ENCODE measurements around the gene HPCAL1.
"Not testable (repeated sequence)": the region's sequence is repeated elsewhere in the genome, so short reads cannot be mapped to it uniquely, and the experiment has no call there.

The HPCAL1 gene

GRCh38 chr2:10258726-10259125 is 44.0 kb upstream of the HPCAL1 start:
- Histone ChIP-seq H3K4me3 (ENCODE audit: extremely low read depth, insufficient read depth, low read length, poor library complexity, severe bottlenecking) (no peak overlapping the region), H3K9me3 (ENCODE audit: control insufficient read depth, low read length) (no peaks in the 10 kb centered on the region), H3K4me1 (ENCODE audit: control insufficient read depth, insufficient read depth, low read length, poor library complexity, severe bottlenecking) (no peaks in the 10 kb centered on the region), H3K36me3 (ENCODE audit: control insufficient read depth, insufficient read depth, low read length) (no peaks in the 10 kb centered on the region), H3K27ac (ENCODE audit: low read depth, low read length, severe bottlenecking) (no peak overlapping the region)
- 93 to 100% methylated on average over 1 to 3 of the region's 3 CpGs for WGBS, 2 experiments (ENCODE audit: insufficient coverage in 2 of 2)

DNA sequence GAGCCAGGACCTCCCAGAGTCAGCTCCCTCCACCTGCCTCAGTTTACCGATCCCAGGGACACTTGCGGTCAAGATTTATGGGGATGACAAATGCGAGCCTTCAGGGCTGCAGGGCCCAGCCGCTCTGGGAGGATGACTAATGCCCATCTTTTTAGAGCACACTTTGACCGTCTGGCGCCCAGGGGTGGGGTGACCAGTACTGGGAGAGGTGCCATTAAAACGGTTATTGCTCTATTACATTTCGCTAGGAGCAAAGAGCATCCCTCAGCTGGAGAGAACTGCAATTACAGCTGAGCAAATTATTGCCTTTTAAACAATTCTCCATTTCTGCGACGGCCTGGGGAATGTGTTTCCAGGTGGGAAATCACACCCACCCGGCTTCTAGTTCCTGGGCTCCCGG is 42.6 kb upstream of the HPCAL1 start:
- Histone ChIP-seq H3K4me1 (ENCODE audit: control insufficient read depth, insufficient read depth, low read length, poor library complexity, severe bottlenecking) (no peaks in the 10 kb centered on the region), H3K9me3 (ENCODE audit: control insufficient read depth, low read length) (no peaks in the 10 kb centered on the region), H3K36me3 (ENCODE audit: control insufficient read depth, insufficient read depth, low read length) (no peaks in the 10 kb centered on the region), H3K27ac (ENCODE audit: low read depth, low read length, severe bottlenecking) (no peak overlapping the region), H3K4me3 (ENCODE audit: extremely low read depth, insufficient read depth, low read length, poor library complexity, severe bottlenecking) (no peak overlapping the region)
- WGBS, 2 experiments (ENCODE audit: insufficient coverage in 2 of 2) = 93 to 95% methylated on average over 9 to 11 of the region's 12 CpGs

GRCh38 chr2:10263526-10263925 is 39.2 kb upstream of the HPCAL1 start:
- not testable (repeated sequence) for H3K4me1 ChIP-seq (ENCODE audit: control insufficient read depth, insufficient read depth, low read length, poor library complexity, severe bottlenecking); H3K9me3 ChIP-seq (ENCODE audit: control insufficient read depth, low read length); H3K36me3 ChIP-seq (ENCODE audit: control insufficient read depth, insufficient read depth, low read length); H3K4me3 ChIP-seq (ENCODE audit: extremely low read depth, insufficient read depth, low read length, poor library complexity, severe bottlenecking); H3K27ac ChIP-seq (ENCODE audit: low read depth, low read length, severe bottlenecking)
- WGBS, 2 experiments (ENCODE audit: insufficient coverage in 2 of 2) = no CpG with 5 or more reads among the region's 5 CpGs

DNA sequence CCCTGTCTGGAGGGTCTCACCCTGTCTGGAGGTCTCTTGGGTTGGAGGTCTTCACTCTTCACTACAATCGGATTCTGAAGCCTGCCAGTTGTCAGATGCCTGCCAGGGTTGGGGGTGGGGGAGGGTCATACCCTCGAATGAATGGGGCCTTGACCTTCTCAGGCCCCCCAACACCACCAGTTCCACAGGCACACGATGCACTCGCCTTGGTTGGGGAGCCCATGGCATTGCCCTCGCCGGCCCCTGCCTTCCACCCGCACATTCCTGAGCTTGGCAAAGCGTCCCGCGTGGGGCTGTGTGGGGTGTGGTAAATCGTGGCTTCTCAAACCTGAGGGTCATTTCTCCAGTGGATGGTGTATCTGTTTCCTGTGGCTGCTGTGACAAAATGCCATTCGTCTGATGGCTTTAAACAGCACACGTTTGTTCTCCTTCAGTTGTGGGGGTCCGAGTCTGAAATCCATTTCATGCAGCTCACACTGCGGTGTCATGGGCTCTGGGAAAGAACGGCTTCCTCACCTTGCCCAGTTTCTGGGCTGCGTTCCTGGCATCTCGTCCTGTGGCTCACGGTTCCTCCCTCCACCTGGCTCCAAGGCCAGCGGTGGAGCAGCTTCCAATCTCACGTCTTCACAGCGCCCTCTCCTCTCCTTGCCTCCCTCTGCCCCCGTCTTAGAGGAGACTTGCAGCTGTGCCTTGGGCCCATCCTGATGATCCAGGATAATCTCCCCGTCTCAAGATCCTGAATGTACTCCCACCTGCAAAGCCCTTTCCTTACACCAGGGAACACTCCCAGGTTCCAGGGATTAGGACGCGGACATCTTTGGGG is 38.0 kb upstream of the HPCAL1 start:
- no peaks in the 10 kb centered on the region for H3K4me1 ChIP-seq (ENCODE audit: control insufficient read depth, insufficient read depth, low read length, poor library complexity, severe bottlenecking)
- WGBS, 2 experiments (ENCODE audit: insufficient coverage in 2 of 2) = 91 to 93% methylated on average over 22 to 25 of the region's 26 CpGs
- H3K4me3 ChIP-seq (ENCODE audit: extremely low read depth, insufficient read depth, low read length, poor library complexity, severe bottlenecking) = no peak overlapping the region
- no peaks in the 10 kb centered on the region for H3K36me3 ChIP-seq (ENCODE audit: control insufficient read depth, insufficient read depth, low read length)
- H3K27ac ChIP-seq (ENCODE audit: low read depth, low read length, severe bottlenecking) = no peak overlapping the region
- no peaks in the 10 kb centered on the region for H3K9me3 ChIP-seq (ENCODE audit: control insufficient read depth, low read length)

DNA sequence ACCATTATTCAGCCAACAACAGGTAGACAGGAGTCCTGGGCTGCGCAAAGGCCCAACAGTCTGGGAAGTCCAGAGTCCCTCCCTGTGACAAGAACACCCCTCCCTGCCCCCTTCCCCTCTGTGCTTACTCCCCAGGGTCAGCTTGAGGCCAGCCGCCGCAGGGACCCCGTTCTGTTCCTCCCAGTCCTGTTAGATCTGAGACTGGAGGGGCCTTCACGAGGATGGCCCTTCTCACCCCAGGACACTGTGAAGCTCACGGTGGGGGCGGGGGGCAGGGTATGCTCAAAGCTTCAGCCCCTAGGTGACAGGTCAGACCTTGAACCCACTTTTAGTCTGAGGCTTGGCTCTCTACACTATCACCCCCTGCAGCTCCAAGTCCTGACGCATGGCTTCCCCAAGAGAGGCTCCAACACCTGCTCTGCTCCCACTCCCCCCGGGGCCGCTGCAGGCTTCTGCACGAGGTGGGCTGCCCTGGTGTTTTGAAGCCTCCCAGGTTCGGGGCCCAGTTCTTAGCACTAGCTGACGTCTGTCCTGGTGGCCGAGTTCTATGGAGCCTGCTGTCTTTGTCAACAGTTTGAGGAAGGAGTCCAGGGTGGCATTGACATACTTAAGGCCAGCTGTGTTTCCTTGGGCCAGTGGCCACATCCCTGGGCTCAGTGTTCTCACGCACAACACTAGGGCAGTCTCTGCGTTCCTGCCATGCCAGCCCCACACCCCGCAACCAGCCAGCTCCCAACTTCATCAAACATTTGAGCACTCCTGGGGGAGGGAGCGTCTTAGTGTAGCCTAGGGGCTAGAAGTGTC is 37.2 kb upstream of the HPCAL1 start:
- no peaks in the 10 kb centered on the region for H3K4me1 ChIP-seq (ENCODE audit: control insufficient read depth, insufficient read depth, low read length, poor library complexity, severe bottlenecking)
- WGBS, 2 experiments (ENCODE audit: insufficient coverage in 2 of 2) = 88 to 89% methylated on average over 13 of the region's 18 CpGs
- H3K27ac ChIP-seq (ENCODE audit: low read depth, low read length, severe bottlenecking) = no peak overlapping the region
- no peaks in the 10 kb centered on the region for H3K9me3 ChIP-seq (ENCODE audit: control insufficient read depth, low read length)
- H3K4me3 ChIP-seq (ENCODE audit: extremely low read depth, insufficient read depth, low read length, poor library complexity, severe bottlenecking) = no peak overlapping the region
- no peaks in the 10 kb centered on the region for H3K36me3 ChIP-seq (ENCODE audit: control insufficient read depth, insufficient read depth, low read length)

DNA sequence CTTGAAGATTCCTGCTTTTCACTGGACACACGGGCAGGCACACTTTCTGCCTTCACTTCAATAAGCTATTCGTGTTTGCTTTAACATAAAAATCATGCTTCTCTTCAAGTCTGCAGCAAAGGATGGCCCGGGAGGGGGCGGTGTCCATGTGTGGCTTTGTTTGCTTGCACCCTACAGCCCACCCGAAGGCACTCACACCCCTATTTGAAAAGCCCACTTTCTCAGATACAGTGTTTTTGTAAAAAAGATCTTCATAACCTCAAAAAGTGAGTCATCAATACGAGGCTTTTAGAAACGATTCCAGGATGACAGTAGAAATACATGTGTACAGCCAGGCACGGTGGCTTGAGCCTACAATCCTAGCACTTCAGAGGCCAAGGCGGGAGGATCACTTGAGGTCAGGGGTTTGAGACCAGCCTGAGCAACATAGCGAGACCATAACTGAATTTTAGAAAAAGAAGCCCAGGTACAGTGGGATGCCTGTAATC is 36.5 kb upstream of the HPCAL1 start:
- Histone ChIP-seq H3K9me3 (ENCODE audit: control insufficient read depth, low read length) (no peaks in the 10 kb centered on the region), H3K27ac (ENCODE audit: low read depth, low read length, severe bottlenecking) (no peak overlapping the region), H3K4me3 (ENCODE audit: extremely low read depth, insufficient read depth, low read length, poor library complexity, severe bottlenecking) (no peak overlapping the region), H3K36me3 (ENCODE audit: control insufficient read depth, insufficient read depth, low read length) (no peaks in the 10 kb centered on the region), H3K4me1 (ENCODE audit: control insufficient read depth, insufficient read depth, low read length, poor library complexity, severe bottlenecking) (peaks cover 4% of the 10 kb centered on the region)
- WGBS, 2 experiments (ENCODE audit: insufficient coverage in 2 of 2) = 84 to 96% methylated on average over 9 of the region's 10 CpGs

DNA sequence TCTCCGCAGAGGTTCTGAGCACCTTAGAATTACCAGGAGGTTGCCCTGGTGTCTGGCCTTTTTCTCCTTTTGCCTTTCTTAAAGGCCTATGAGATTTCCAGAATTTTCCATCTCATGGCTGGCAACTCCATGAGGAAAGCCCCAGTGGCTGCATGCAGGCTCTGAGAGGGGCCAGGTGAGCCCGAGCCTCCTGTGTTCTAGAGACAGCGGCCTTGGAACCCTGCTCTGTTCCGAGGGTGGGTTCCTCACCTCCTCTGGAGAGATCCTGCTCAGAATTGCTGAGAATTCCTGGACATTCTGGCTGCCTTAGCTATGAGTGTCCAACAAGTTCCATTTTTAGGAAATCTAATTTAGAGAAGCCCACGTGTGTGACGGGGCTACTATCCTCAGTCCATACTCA is 35.7 kb upstream of the HPCAL1 start:
- H3K27ac ChIP-seq (ENCODE audit: low read depth, low read length, severe bottlenecking) = no peak overlapping the region
- no peaks in the 10 kb centered on the region for H3K9me3 ChIP-seq (ENCODE audit: control insufficient read depth, low read length)
- H3K36me3 ChIP-seq (ENCODE audit: control insufficient read depth, insufficient read depth, low read length) = no peaks in the 10 kb centered on the region
- 90% methylated on average over 6 of the region's 6 CpGs for WGBS, 2 experiments (ENCODE audit: insufficient coverage in 2 of 2)
- H3K4me3 ChIP-seq (ENCODE audit: extremely low read depth, insufficient read depth, low read length, poor library complexity, severe bottlenecking) = no peak overlapping the region
- peaks cover 4% of the 10 kb centered on the region for H3K4me1 ChIP-seq (ENCODE audit: control insufficient read depth, insufficient read depth, low read length, poor library complexity, severe bottlenecking)

- no peak overlapping the region for H3K4me3 ChIP-seq (ENCODE audit: extremely low read depth, insufficient read depth, low read length, poor library complexity, severe bottlenecking)
- H3K4me1 ChIP-seq (ENCODE audit: control insufficient read depth, insufficient read depth, low read length, poor library complexity, severe bottlenecking) = peaks cover 4% of the 10 kb centered on the region
- WGBS, 2 experiments (ENCODE audit: insufficient coverage in 2 of 2) = 88 to 89% methylated on average over 27 to 28 of the region's 34 CpGs
- no peaks in the 10 kb centered on the region for H3K36me3 ChIP-seq (ENCODE audit: control insufficient read depth, insufficient read depth, low read length)
- H3K27ac ChIP-seq (ENCODE audit: low read depth, low read length, severe bottlenecking) = no peak overlapping the region
- H3K9me3 ChIP-seq (ENCODE audit: control insufficient read depth, low read length) = no peaks in the 10 kb centered on the region
Measured at GRCh38 chr2:10267551-10268465, 34.9 kb upstream of the HPCAL1 start.

DNA sequence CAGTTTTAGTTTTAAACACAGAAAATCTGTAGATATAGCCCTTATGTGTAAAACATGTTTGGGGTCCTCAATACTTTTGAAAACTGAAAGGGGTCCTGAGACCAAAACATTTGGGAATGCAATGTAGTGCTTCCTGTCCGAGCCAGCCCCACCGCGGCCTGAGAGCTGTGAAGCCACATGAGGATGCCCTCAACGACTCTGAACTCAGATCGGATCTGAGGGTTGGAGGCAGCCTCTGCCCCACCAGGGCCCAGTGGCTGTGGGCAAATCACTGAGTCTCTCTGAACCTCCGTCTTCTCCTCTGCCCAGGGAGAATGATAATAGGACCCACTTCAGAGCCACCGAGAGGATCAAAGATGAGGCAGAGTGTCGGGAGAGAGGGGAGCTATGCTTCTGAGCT is 33.4 kb upstream of the HPCAL1 start:
- 93 to 96% methylated on average over 6 of the region's 8 CpGs for WGBS, 2 experiments (ENCODE audit: insufficient coverage in 2 of 2)
- Histone ChIP-seq H3K27ac (ENCODE audit: low read depth, low read length, severe bottlenecking) (no peak overlapping the region), H3K9me3 (ENCODE audit: control insufficient read depth, low read length) (no peaks in the 10 kb centered on the region), H3K4me3 (ENCODE audit: extremely low read depth, insufficient read depth, low read length, poor library complexity, severe bottlenecking) (no peak overlapping the region), H3K36me3 (ENCODE audit: control insufficient read depth, insufficient read depth, low read length) (no peaks in the 10 kb centered on the region), H3K4me1 (ENCODE audit: control insufficient read depth, insufficient read depth, low read length, poor library complexity, severe bottlenecking) (peaks cover 4% of the 10 kb centered on the region)

Measured in mesodermal cell (in vitro differentiated cells).